ENCODE results near the gene AGPAT4. TPM values are rescaled to one million over a fixed set of nuclear protein-coding genes. Genes with fewer than 3 reads are reported as not detected.

The AGPAT4 gene
- polyA plus RNA-seq, 1 experiment, result 3.7 TPM

- CTCF ChIA-PET, result no interaction called here
These were observed 18.9 kb upstream of the AGPAT4 start for GRCh38 chr6:161292650-161293281.

GRCh38 chr6:161292145-161292544, 18.3 kb upstream of the AGPAT4 start:
- DNase-seq (ENCODE audit: low read depth), result no peak
- no peaks in the 10 kb centered on the region for H3K36me3 ChIP-seq (ENCODE audit: control insufficient read depth, insufficient read depth, low read length)
- H3K27me3 ChIP-seq (ENCODE audit: control insufficient read depth, insufficient read depth, low read length), result 0 out of 2 replicates have a peak, but pooled peaks cover 1% of the 10 kb centered on the region
- ChIA-PET CTCF (no interaction called here), POLR2A (no interaction called here)
- no peak overlapping the region for H3K4me3 ChIP-seq (ENCODE audit: low read depth, low read length)
- TF ChIP-seq, protein P1, sequence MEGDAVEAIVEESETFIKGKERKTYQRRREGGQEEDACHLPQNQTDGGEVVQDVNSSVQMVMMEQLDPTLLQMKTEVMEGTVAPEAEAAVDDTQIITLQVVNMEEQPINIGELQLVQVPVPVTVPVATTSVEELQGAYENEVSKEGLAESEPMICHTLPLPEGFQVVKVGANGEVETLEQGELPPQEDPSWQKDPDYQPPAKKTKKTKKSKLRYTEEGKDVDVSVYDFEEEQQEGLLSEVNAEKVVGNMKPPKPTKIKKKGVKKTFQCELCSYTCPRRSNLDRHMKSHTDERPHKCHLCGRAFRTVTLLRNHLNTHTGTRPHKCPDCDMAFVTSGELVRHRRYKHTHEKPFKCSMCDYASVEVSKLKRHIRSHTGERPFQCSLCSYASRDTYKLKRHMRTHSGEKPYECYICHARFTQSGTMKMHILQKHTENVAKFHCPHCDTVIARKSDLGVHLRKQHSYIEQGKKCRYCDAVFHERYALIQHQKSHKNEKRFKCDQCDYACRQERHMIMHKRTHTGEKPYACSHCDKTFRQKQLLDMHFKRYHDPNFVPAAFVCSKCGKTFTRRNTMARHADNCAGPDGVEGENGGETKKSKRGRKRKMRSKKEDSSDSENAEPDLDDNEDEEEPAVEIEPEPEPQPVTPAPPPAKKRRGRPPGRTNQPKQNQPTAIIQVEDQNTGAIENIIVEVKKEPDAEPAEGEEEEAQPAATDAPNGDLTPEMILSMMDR (IDR thresholded peaks at IDR 0.05; ENCODE audit: insufficient read depth, low read depth, low read length), result no peak

More at GRCh38 chr6:161292650-161293281, 18.9 kb upstream of the AGPAT4 start:
- DNase-seq (ENCODE audit: low read depth), result no peak
- Histone ChIP-seq H3K27me3 (ENCODE audit: control insufficient read depth, insufficient read depth, low read length) (0 out of 2 replicates have a peak, but pooled peaks cover 1% of the 10 kb centered on the region), H3K36me3 (ENCODE audit: control insufficient read depth, insufficient read depth, low read length) (no peaks in the 10 kb centered on the region), H3K4me3 (ENCODE audit: low read depth, low read length) (no peak overlapping the region)
- POLR2A ChIA-PET, result no interaction called here
- TF ChIP-seq, protein P1 (IDR thresholded peaks at IDR 0.05; ENCODE audit: insufficient read depth, low read depth, low read length), result no peak

DNA sequence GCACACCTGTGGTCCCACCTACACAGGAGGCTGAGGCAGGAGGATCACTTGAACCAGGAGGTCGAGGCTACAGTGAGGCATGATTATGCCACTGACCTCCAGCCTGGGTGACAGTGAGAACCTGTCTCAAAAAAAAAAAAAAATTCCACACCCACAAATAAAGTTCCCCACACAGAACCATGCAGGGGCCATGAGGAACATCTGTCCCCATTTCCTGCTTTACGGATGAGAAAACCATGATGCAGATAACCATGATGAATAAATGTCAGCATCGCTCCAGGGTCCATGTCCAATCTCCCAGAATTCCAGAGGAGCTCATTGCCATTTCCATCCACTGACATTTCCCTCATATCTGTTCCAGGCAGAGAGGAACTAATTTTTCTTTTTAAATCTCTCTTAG, 16.9 kb upstream of the AGPAT4 start:
- H3K27me3 ChIP-seq (ENCODE audit: control insufficient read depth, insufficient read depth, low read length), result 0 out of 2 replicates have a peak, but pooled peaks cover 1% of the 10 kb centered on the region
- TF ChIP-seq, protein P1 (IDR thresholded peaks at IDR 0.05; ENCODE audit: insufficient read depth, low read depth, low read length), result no peak
- ChIA-PET CTCF (no interaction called here), POLR2A (no interaction called here)
- H3K4me3 ChIP-seq (ENCODE audit: low read depth, low read length), result no peak overlapping the region
- no peak for DNase-seq (ENCODE audit: low read depth)
- H3K36me3 ChIP-seq (ENCODE audit: control insufficient read depth, insufficient read depth, low read length), result no peaks in the 10 kb centered on the region

GRCh38 chr6:161284653-161285052, 10.8 kb upstream of the AGPAT4 start:
- ChIA-PET CTCF (interaction anchor here (0.6 kb wide), 1 partner anchor 10 kb away, joined by 3 read pairs; no protein-coding TSS in a partner anchor), POLR2A (no interaction called here)
- no peak for DNase-seq (ENCODE audit: low read depth)
- Histone ChIP-seq H3K4me3 (ENCODE audit: low read depth, low read length) (no peak overlapping the region), H3K27me3 (ENCODE audit: control insufficient read depth, insufficient read depth, low read length) (peaks cover 3% of the 10 kb centered on the region), H3K36me3 (ENCODE audit: control insufficient read depth, insufficient read depth, low read length) (no peaks in the 10 kb centered on the region)
- TF ChIP-seq, protein P1 (IDR thresholded peaks at IDR 0.05; ENCODE audit: insufficient read depth, low read depth, low read length), result no peak

GRCh38 chr6:161281092-161281491, 7.2 kb upstream of the AGPAT4 start:
- Histone ChIP-seq H3K36me3 (ENCODE audit: control insufficient read depth, insufficient read depth, low read length) (no peaks in the 10 kb centered on the region), H3K27me3 (ENCODE audit: control insufficient read depth, insufficient read depth, low read length) (peaks cover 3% of the 10 kb centered on the region), H3K4me3 (ENCODE audit: low read depth, low read length) (no peak overlapping the region)
- ChIA-PET POLR2A (no interaction called here), CTCF (no interaction called here)
- TF ChIP-seq, protein P1 (IDR thresholded peaks at IDR 0.05; ENCODE audit: insufficient read depth, low read depth, low read length), result no peak
- no peak for DNase-seq (ENCODE audit: low read depth)
